ENCODE measurements around the gene AJUBA. TPM values are rescaled to one million over a fixed set of nuclear protein-coding genes. Genes with fewer than 3 reads are reported as not detected.

The AJUBA gene
- total RNA-seq, 1 donor from 2014 or later = 146 TPM

DNA sequence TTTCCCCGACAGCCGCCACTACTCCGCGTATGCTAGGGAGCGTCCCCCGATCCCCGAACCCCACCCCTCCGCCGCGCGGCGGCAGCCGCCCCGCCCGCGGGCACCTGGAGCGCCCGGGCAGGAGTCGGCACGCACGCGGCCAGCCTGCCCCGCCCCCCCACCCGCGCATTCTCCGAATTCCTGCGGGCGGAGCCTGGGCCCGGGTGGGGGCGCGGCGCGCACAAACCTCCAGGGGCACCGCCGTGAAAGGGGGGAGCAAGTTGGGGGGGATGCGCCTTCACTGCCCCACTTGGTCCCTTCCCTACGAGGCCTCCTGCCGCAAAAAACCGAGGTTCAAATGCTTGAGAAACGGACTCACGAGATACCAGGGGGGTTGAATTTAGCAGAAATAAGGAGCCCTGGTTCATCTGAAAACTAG lies 1.7 kb downstream of the AJUBA start:
- DNase-seq (ENCODE audit: low read depth) = no peak
- H3K4me3 Mint-ChIP-seq (ENCODE audit: unreplicated experiment) = peak overlapping the region; percentile 92
- peak overlapping the region; percentile 77 for H3K4me3 ChIP-seq (ENCODE audit: insufficient read depth, low read depth, low read length)

DNA sequence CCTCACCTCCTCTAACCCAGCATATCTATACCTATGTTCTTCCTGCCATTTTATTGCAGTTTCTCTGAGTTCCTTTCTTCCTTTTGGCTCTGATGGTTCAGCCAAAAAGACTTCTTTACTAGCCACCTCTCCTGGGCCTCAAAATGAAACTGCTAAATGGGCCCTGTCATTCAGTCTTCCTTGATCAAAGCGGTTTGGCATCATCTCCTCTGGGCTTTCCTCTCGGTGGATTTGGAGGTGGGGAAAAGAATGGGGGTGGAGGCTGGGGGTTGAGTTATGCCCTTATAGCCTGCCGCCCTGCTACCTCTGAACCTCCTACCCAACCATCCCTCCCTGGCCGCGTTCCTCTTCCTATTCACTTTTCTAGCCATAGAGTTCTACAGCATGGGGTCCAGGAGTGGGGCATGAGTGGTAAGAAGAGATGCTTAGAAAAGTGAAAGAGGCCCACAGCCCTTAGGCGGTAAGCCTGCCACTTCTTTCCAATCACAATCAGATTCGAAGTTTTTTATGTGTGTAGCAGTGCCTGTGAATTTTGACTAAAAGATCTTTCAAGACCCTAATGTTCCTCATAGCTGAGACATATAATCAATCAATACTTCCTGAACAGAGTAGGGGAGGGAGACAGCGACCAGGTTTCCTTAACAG lies 2.5 kb downstream of the AJUBA start:
- Mint-ChIP-seq H3K9me3 (ENCODE audit: unreplicated experiment) (no peaks in the 10 kb centered on the region), H3K27ac (ENCODE audit: unreplicated experiment) (peak overlapping the region; percentile 97), H3K36me3 (ENCODE audit: low read depth, unreplicated experiment) (peaks cover 19% of the 10 kb centered on the region), H3K27me3 (ENCODE audit: low read depth, unreplicated experiment) (no peaks in the 10 kb centered on the region), H3K4me1 (ENCODE audit: low read depth, unreplicated experiment) (peaks cover 47% of the 10 kb centered on the region), H3K4me3 (ENCODE audit: unreplicated experiment) (peak overlapping the region; percentile 92)
- Histone ChIP-seq H3K4me3 (ENCODE audit: insufficient read depth, low read depth, low read length) (peak overlapping the region; percentile 77), H3K27me3 (ENCODE audit: insufficient read depth, low read length) (no peaks in the 10 kb centered on the region), H3K9ac (ENCODE audit: low read length) (peak overlapping the region; percentile 80), H4K20me1 (ENCODE audit: insufficient read depth, low read length) (peaks cover 43% of the 10 kb centered on the region), H3K9me3 (ENCODE audit: insufficient read depth, low read depth, low read length) (no peaks in the 10 kb centered on the region), H3K36me3 (ENCODE audit: insufficient read depth, low read length) (peaks cover 7% of the 10 kb centered on the region), H3K27ac (ENCODE audit: low read depth, low read length) (peak overlapping the region; percentile 62), H3K4me1 (ENCODE audit: insufficient read depth, low read length) (peaks cover 49% of the 10 kb centered on the region), H3K4me2 (ENCODE audit: low read length) (peak overlapping the region; percentile 97), H3K79me2 (ENCODE audit: insufficient read depth, low read length) (peaks cover 54% of the 10 kb centered on the region), H2AFZ (ENCODE audit: low read depth, low read length) (no peak overlapping the region)
- no peak for DNase-seq (ENCODE audit: low read depth)
- FAIRE-seq = no peak
- TF ChIP-seq EZH2 (IDR thresholded peaks at IDR 0.05; ENCODE audit: insufficient read depth, low read length) = no peak
- TF ChIP-seq, protein P1, sequence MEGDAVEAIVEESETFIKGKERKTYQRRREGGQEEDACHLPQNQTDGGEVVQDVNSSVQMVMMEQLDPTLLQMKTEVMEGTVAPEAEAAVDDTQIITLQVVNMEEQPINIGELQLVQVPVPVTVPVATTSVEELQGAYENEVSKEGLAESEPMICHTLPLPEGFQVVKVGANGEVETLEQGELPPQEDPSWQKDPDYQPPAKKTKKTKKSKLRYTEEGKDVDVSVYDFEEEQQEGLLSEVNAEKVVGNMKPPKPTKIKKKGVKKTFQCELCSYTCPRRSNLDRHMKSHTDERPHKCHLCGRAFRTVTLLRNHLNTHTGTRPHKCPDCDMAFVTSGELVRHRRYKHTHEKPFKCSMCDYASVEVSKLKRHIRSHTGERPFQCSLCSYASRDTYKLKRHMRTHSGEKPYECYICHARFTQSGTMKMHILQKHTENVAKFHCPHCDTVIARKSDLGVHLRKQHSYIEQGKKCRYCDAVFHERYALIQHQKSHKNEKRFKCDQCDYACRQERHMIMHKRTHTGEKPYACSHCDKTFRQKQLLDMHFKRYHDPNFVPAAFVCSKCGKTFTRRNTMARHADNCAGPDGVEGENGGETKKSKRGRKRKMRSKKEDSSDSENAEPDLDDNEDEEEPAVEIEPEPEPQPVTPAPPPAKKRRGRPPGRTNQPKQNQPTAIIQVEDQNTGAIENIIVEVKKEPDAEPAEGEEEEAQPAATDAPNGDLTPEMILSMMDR (IDR thresholded peaks at IDR 0.05; ENCODE audit: insufficient read depth, low read depth, low read length) = no peak

More for the DNA sequence above, 1.7 kb downstream of the AJUBA start:
- H3K27ac Mint-ChIP-seq (ENCODE audit: unreplicated experiment) = peak overlapping the region; percentile 97
- Histone ChIP-seq H3K4me2 (ENCODE audit: low read length) (peak overlapping the region; percentile 97), H3K79me2 (ENCODE audit: insufficient read depth, low read length) (peaks cover 54% of the 10 kb centered on the region), H3K4me1 (ENCODE audit: insufficient read depth, low read length) (peaks cover 49% of the 10 kb centered on the region), H3K27me3 (ENCODE audit: insufficient read depth, low read length) (no peaks in the 10 kb centered on the region), H3K9me3 (ENCODE audit: insufficient read depth, low read depth, low read length) (no peaks in the 10 kb centered on the region), H4K20me1 (ENCODE audit: insufficient read depth, low read length) (peaks cover 41% of the 10 kb centered on the region), H3K9ac (ENCODE audit: low read length) (peak overlapping the region; percentile 81), H2AFZ (ENCODE audit: low read depth, low read length) (peak overlapping the region; percentile 62), H3K36me3 (ENCODE audit: insufficient read depth, low read length) (peaks cover 4% of the 10 kb centered on the region), H3K27ac (ENCODE audit: low read depth, low read length) (peak overlapping the region; percentile 74)
- H3K27me3 Mint-ChIP-seq (ENCODE audit: low read depth, unreplicated experiment) = no peaks in the 10 kb centered on the region
- FAIRE-seq = no peak
- H3K36me3 Mint-ChIP-seq (ENCODE audit: low read depth, unreplicated experiment) = peaks cover 18% of the 10 kb centered on the region
- peaks cover 43% of the 10 kb centered on the region for H3K4me1 Mint-ChIP-seq (ENCODE audit: low read depth, unreplicated experiment)
- H3K9me3 Mint-ChIP-seq (ENCODE audit: unreplicated experiment) = no peaks in the 10 kb centered on the region
- TF ChIP-seq, protein P1 (IDR thresholded peaks at IDR 0.05; ENCODE audit: insufficient read depth, low read depth, low read length) = no peak
- no peak for TF ChIP-seq EZH2 (IDR thresholded peaks at IDR 0.05; ENCODE audit: insufficient read depth, low read length)
